Gastroesophageal sphincter (tissue), 3 donors: ENCODE data around the gene COL4A2.

Experiments
- EP300 ChIP-seq: sonication (generic); formaldehyde crosslinking; IDR thresholded peaks from one replicate; pipeline ENCODE4 v1.6.1; 2017; ENCODE audit warnings: antibody characterized with exemption, mild to moderate bottlenecking
- POLR2A ChIP-seq, 2 donors: fragments of 450-650 bp; IDR thresholded peaks; one replicate each; pipeline ENCODE4 v1.6.1; 2017; ENCODE audit warnings: antibody characterized with exemption in 2 of 2, mild to moderate bottlenecking in 2 of 2, moderate library complexity in 1 of 2
- POLR2AphosphoS5 ChIP-seq: sonication (generic); formaldehyde crosslinking; IDR thresholded peaks from one replicate; pipeline ENCODE4 v1.6.1; 2017; ENCODE audit warnings: antibody characterized with exemption
- TF ChIP-seq, protein P1 (sequence below), 4 experiments: fragments of 200-600 bp in 2 of 4; fragments of 450-650 bp in 2 of 4; sonication (generic) in 1 of 4; IDR thresholded peaks; one replicate each; pipeline ENCODE4 v1.5.1; 2017 to 2019; ENCODE audit warnings: antibody characterized with exemption in 4 of 4, mild to moderate bottlenecking in 2 of 4, moderate library complexity in 2 of 4

DNA sequence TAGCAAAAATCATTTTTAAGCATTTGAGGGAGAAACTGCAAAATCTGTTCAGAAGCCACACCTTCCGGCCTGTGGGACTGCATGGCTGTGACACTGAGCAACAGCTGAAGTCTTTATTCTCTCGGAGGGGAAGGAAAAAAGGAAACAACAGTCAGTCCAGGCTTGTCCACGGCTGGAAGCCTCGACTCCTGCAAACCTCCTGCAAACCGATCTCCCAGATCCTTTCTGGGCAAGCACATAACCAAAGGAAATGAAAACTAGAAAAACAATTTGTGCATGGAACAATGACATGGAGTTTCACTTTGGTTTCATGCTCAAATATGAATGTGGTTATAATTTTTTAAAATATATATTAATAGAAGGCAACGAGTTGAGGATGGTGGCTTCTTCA, 1.1 kb upstream of the COL4A2 start:
- TF ChIP-seq, protein P1, sequence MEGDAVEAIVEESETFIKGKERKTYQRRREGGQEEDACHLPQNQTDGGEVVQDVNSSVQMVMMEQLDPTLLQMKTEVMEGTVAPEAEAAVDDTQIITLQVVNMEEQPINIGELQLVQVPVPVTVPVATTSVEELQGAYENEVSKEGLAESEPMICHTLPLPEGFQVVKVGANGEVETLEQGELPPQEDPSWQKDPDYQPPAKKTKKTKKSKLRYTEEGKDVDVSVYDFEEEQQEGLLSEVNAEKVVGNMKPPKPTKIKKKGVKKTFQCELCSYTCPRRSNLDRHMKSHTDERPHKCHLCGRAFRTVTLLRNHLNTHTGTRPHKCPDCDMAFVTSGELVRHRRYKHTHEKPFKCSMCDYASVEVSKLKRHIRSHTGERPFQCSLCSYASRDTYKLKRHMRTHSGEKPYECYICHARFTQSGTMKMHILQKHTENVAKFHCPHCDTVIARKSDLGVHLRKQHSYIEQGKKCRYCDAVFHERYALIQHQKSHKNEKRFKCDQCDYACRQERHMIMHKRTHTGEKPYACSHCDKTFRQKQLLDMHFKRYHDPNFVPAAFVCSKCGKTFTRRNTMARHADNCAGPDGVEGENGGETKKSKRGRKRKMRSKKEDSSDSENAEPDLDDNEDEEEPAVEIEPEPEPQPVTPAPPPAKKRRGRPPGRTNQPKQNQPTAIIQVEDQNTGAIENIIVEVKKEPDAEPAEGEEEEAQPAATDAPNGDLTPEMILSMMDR (IDR thresholded peaks at IDR 0.05) = no peak
- no peak for TF ChIP-seq EP300
- peak; percentile 3 for TF ChIP-seq POLR2AphosphoS5
- no peak for TF ChIP-seq POLR2A (IDR thresholded peaks at IDR 0.05)
